ENCODE measurements around the gene BBS9.
A peak's percentile ranks its signal among the peaks of the same experiment; 100 is the strongest.

The BBS9 gene

GRCh38 chr7:33128631-33128989 lies 754 bp upstream of the BBS9 start:
- no peaks in the 10 kb centered on the region for H3K9me3 ChIP-seq (ENCODE audit: insufficient read depth, low read length)
- H4K20me1 ChIP-seq (ENCODE audit: low read depth, low read length): no peaks in the 10 kb centered on the region
- no peaks in the 10 kb centered on the region for H3K27me3 ChIP-seq (ENCODE audit: low read length)
- H3K27ac ChIP-seq (ENCODE audit: low read depth, low read length): peak overlapping the region; percentile 70; the same call in 1 of the 2 replicates
- no peak for TF ChIP-seq EZH2phosphoT487 (conservative IDR thresholded peaks at IDR 0.05; ENCODE audit: low read length)
- no peak for TF ChIP-seq CTCF (IDR thresholded peaks at IDR 0.05; ENCODE audit: insufficient read depth, low read length, poor library complexity, severe bottlenecking)
- no peaks in the 10 kb centered on the region for H3F3A ChIP-seq (ENCODE audit: insufficient read depth)
- H3K36me3 ChIP-seq (ENCODE audit: low read length): no peaks in the 10 kb centered on the region; the same call in 1 of the 2 replicates
- no peaks in the 10 kb centered on the region for H3K79me2 ChIP-seq (ENCODE audit: insufficient read depth, low read length)
- H3K4me3 ChIP-seq (ENCODE audit: insufficient read depth, low read length, poor library complexity, severe bottlenecking): peak overlapping the region; percentile 85
- H3K9me2 ChIP-seq (replicated peaks; ENCODE audit: insufficient read depth, low read length): no peaks in the 10 kb centered on the region
- H3K4me2 ChIP-seq (ENCODE audit: low read depth, low read length, poor library complexity, severe bottlenecking): peak overlapping the region; percentile 84
- peak overlapping the region; percentile 66 for H3K9ac ChIP-seq (ENCODE audit: low read length)
- H2AFZ ChIP-seq (ENCODE audit: low read depth, low read length, severe bottlenecking): peak overlapping the region; percentile 98

GRCh38 chr7:33129806-33130153 lies 416 bp downstream of the BBS9 start:
- H3K27me3 ChIP-seq (ENCODE audit: low read length): no peaks in the 10 kb centered on the region
- peak overlapping the region; percentile 98 for H2AFZ ChIP-seq (ENCODE audit: low read depth, low read length, severe bottlenecking)
- no peak overlapping the region for H3K27ac ChIP-seq (ENCODE audit: low read depth, low read length)

GRCh38 chr7:33130184-33130583 lies 820 bp downstream of the BBS9 start:
- Histone ChIP-seq H3K9me3 (ENCODE audit: insufficient read depth, low read length) (0 out of 2 replicates have a peak, but pooled peaks cover 3% of the 10 kb centered on the region), H3K9me2 (replicated peaks; ENCODE audit: insufficient read depth, low read length) (no peaks in the 10 kb centered on the region), H3K27me3 (ENCODE audit: low read length) (no peaks in the 10 kb centered on the region), H2AFZ (ENCODE audit: low read depth, low read length, severe bottlenecking) (peak overlapping the region; percentile 98), H3K27ac (ENCODE audit: low read depth, low read length) (no peak overlapping the region), H3F3A (ENCODE audit: insufficient read depth) (no peaks in the 10 kb centered on the region), H3K36me3 (ENCODE audit: low read length) (no peaks in the 10 kb centered on the region; the same call in 1 of the 2 replicates), H4K20me1 (ENCODE audit: low read depth, low read length) (no peaks in the 10 kb centered on the region), H3K4me3 (ENCODE audit: insufficient read depth, low read length, poor library complexity, severe bottlenecking) (peak overlapping the region; percentile 85), H3K4me2 (ENCODE audit: low read depth, low read length, poor library complexity, severe bottlenecking) (peak overlapping the region; percentile 84), H3K9ac (ENCODE audit: low read length) (peak overlapping the region; percentile 66), H3K79me2 (ENCODE audit: insufficient read depth, low read length) (no peaks in the 10 kb centered on the region)
- no peak for TF ChIP-seq EZH2phosphoT487 (conservative IDR thresholded peaks at IDR 0.05; ENCODE audit: low read length)
- no peak for TF ChIP-seq CTCF (IDR thresholded peaks at IDR 0.05; ENCODE audit: insufficient read depth, low read length, poor library complexity, severe bottlenecking)

More at GRCh38 chr7:33129806-33130153, 416 bp downstream of the BBS9 start:
- no peaks in the 10 kb centered on the region for H3K79me2 ChIP-seq (ENCODE audit: insufficient read depth, low read length)
- H3K4me3 ChIP-seq (ENCODE audit: insufficient read depth, low read length, poor library complexity, severe bottlenecking): peak overlapping the region; percentile 85
- H3K4me2 ChIP-seq (ENCODE audit: low read depth, low read length, poor library complexity, severe bottlenecking): peak overlapping the region; percentile 84
- H3F3A ChIP-seq (ENCODE audit: insufficient read depth): no peaks in the 10 kb centered on the region
- no peaks in the 10 kb centered on the region for H3K9me3 ChIP-seq (ENCODE audit: insufficient read depth, low read length)
- no peaks in the 10 kb centered on the region for H3K9me2 ChIP-seq (replicated peaks; ENCODE audit: insufficient read depth, low read length)
- TF ChIP-seq EZH2phosphoT487 (conservative IDR thresholded peaks at IDR 0.05; ENCODE audit: low read length): no peak
- TF ChIP-seq CTCF (IDR thresholded peaks at IDR 0.05; ENCODE audit: insufficient read depth, low read length, poor library complexity, severe bottlenecking): no peak
- H3K36me3 ChIP-seq (ENCODE audit: low read length): no peaks in the 10 kb centered on the region; the same call in 1 of the 2 replicates
- no peaks in the 10 kb centered on the region for H4K20me1 ChIP-seq (ENCODE audit: low read depth, low read length)
- peak overlapping the region; percentile 66 for H3K9ac ChIP-seq (ENCODE audit: low read length)

All from SU-DHL-6 (cell line).